CD4-positive, alpha-beta T cell treated with Interleukin-12 subunit alpha and Interleukin-12 subunit beta, for 1 hour (primary cell): ENCODE measurements around the gene DLGAP1.

Experiments used
- DNase-seq: peaks from one replicate; pipeline ENCODE4 v3.0.0-alpha.2; 2020

DLGAP1 gene

DNA sequence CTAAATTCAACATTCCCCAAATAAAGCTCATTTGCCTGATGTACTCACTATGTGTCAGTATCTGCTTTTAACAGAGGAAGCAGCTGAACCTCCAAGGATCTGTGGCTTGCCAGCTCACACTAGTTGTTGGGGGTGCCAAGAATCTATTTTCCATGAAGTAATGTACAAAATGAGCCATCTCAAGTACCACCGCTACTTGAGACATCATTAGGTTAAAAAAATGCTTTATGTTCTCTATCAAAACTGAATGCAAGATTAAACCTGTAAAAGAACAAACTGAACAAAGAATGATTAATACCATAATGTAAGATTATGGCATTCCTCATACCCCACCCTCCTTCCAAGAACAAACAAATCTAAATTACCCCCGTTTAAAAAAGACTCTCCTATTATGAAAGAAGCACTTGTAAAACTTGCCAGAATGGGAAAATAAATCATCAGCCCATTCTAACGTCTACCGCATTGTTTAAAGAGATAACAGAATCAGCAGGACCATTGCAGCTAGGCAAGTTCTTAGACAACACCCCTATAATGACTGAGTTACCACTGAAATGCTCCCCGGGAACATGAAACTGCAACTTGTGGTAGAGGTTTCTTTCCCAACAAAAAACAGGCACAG is 471.6 kb downstream of the DLGAP1 start:
- DNase-seq, result no peak

GRCh38 chr18:3982541-3982940 is 472.6 kb downstream of the DLGAP1 start:
- no peak for DNase-seq

DNA sequence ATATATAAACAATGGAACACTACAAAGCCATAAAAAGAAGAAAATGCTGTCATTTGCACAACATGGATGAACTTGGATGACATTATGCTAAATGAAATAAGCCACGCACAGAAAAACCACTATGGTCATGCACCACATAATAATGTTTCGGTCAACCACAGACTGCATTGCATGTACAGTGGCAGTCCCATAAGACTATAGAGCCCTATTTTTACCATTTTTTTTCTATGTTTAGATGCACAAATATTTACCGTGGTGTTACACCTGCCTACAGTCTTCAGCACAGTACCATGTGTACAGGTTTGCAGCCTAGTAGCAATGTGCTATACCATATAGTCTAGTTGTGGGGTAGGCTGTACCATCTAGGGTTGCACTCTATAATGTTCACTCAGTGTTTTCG is 476.1 kb downstream of the DLGAP1 start:
- no peak for DNase-seq

- DNase-seq, result no peak
Measured at GRCh38 chr18:3973191-3973850, 481.8 kb downstream of the DLGAP1 start.

DNA sequence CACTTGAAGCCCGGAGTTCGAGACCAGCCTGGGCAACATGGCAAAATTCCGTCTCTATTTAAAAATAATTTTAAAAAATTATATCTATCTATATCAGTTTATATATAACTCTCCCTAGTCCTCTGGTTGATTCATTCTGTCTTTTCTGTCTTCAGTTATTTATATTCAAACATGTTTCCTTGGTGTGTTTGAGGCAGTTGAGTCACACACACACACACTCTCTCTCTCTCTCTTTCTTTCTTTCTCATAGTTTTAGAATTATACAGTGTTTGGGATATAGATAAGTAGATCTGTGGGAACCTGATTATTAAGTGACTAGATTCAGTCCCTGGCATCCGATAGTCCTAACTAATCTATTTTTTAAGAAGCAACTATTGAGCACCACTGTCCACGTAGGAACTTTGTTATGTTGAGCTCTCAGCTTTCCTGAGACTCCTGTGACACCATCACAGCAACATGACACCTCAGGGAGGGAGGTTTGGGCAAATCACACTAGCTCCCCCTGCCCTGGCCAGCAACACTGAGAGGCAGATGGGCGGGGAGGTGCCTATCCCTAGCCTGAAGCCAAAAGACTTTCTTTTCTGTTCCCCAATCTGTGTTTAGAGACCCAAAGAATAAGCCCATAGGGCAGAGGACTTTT is 482.7 kb downstream of the DLGAP1 start:
- DNase-seq, result no peak

DNA sequence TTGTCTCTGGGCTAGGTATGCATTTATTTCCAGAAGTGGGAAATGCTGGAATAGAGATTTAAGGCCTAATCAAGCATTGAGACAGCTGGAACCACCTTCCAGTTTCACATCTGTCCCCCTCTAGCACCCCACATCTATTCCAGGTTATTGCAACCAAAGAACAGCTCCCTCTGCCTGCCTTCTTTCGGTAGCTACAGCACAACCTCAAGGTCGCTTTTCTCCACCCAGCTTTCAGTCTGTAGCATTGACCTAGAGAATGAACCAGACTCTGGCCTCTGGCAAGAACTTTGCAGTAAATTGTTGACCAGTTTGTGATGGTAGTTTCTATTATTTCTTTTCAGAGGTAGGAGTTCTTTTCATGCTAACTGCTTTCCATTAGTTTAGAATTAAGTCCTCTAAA is 484.2 kb downstream of the DLGAP1 start:
- no peak for DNase-seq

DNA sequence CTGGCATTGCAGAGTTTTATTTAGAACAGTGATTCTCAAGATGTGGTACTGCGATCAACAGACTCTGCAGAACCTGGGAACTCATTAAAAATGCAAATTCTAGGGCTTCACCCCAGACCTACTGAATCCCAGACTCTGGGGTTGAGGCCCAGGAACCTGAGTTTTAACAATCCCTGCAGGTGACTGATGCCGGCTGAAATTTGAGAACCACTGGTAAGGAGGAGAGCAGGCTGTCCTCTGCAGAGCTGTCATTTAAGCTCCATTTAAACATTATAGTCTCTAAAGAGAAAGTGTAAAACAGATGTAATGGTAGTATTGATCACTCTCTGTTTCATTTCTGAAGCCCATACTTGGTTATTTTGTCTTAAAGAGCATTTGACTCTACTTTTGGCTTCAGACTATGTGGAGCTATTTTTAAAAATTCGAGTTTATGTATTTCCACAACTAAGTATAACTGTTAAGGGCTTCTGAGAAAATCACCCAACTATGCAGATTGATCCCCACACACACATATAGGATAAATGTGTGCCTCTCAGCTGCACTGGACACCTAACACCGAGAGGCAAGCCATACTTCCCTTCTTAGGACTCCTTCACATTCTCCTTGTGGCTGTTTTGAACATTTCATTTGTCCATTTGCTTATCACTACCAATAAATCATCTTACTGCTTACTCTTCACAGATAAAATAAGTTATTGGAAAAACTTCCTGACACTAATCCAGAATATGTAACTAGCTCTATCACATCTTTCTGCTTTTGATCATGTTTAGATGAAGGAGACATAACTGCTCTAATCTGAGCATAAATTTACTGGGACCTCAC is 487.5 kb downstream of the DLGAP1 start:
- no peak for DNase-seq

DNA sequence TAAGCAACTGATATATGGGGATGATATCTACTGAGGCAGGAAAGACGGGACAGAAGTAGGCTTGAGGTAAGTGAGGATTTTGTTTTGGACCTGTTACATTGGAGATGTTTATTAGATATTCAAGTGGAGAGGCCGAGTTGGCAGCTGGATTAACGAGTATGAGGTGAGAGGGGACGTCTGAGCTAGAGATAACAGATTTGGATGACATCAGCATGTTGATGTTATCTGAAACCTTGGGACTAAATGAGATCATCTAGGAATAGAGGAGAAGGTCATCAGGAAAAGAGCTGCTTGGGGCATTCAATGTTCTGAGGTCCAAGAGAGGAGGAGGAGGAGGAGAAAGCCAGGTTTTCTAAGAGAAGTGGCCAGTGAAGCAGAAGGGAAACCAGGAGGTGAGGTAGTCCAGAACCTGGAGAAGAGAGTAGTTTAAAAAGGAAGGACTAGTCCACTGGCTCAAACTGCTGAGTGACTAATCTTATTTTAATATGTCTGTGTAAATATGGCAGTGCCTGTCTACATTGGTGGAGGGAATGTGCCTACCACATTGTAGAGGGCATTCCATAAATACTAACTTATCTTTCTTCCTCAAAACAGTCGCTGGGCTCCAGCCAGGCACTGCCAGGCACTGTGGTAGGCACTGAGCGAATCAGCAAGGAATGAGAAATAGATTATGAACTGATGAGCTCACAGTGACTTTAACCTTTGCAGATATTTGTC is 488.3 kb downstream of the DLGAP1 start:
- DNase-seq, result no peak

DNA sequence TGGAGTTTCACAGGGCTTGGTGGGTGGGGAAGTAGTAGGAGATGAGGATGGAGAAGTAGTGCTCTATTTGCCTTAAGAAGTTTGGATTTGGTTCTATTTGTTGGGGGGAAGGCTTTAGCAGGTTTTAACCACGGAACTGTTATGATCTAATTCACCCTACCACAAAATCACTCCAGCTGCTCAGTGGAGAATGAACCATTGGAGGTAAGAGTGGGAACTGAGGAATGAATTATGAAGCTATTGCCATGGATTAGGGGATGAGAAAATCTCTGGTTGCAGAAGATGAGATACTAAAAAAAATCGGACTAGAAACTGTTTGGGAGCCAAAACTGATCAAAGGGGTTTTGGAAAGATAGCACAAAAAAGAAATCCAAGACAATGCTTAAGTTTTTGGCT is 488.9 kb downstream of the DLGAP1 start:
- no peak for DNase-seq

DNA sequence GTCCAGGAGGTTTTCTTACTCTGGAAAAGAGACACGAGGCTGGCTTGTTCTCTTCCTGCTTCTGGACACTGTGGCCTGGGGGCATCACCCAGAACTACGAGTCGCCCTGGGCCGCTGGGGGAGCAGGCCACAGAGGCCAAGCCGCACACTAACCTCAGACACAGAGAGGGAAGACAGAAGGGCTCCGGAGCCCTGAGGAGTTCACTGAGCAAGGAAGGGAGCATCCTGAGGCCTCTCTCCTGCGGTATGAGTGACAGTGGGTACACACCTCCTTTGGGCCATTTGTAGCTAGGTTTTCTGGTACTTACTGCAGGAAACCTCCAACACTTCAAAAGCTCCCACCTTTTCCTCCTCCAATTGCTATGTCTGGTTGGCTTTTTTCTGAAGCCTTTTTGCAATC is 494.1 kb downstream of the DLGAP1 start:
- no peak for DNase-seq

DNA sequence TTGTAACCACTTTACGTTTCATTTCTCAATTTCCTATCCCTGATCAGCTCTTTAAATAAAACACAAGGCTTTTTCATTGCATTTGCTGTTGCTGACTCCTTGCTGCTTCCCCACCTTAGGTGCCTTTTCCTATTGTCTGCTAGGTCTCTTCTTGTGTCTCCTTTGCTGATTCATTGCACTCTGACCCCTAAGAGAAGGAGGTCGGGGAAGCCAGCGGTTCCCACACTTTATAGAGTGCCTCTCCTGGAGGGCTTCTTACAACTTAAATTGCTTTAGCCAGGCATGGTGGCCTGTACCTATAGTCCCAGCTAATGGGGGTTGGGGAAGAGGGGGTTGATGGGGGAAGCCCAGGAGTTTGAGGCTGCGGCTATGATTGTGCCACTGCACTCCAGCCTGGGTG is 495.0 kb downstream of the DLGAP1 start:
- DNase-seq, result no peak

DNA sequence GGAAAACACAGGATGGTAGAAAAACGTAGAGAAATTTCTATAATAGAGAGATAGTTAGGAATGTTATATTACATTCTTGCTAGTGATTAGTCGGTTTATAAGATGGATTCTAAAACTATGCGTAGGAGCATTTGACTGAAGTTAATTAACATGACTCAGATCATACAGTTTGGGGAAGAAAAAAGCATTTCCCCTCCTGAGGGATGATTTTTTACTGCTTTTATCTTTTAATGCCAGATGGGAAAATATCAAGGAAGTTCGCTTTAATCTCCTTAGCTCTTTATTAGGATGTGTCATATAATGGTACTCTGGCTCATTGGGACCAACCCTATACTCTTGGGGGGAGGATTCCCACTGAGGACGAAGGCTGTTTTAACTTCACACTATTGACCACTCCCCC is 503.1 kb downstream of the DLGAP1 start:
- DNase-seq, result no peak

DNA sequence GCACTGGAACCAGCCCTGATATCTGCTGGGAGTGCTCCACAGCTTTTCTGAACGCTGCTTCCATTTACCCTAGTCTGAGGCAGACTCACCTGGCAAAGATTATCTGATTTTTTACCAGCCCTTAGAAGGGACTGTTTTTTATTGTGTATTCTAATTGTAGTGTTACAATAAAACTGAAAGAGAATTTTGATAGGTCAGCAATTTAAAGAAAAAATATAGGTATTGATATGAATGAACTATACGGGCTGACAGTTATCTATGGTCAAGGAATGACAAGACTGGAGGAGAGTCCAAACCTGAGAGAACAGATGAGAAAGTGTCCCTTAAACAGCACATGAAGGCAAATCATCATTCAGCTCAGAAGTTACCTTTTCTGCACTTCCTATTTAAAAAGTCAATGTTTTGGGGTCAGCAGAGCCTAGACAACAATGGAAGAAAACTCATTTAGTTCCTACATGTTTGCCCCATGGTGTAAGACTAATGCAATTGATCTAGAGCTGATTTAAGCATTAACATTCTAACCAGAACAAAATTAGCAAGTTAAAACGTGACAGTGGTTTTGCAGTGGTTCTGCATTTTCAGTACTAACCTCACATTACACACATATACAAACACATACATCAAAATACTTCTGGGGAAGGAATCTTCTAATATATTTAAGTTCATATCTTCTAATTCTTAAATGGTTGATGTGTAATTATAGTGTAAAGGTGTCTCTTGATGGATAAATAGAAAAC is 504.3 kb downstream of the DLGAP1 start:
- no peak for DNase-seq

DNA sequence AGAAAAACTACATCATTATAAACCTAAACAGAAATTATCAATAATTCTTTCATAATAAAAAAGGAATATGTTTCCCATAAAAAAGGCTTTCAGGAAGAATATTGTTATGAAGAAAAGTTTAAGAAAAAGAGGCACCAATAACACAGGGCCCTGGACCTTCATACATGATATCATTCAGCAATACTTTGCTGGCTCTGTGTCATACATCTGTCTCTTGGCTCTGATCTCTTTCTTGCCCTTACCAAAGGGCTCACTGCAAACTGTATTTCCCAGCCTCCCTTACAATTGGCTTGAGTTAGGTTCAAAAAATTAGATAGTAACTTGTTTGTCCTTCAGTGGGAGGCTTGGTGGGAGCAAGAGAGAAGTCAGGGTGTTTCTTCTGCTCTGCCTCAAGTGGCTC is 506.1 kb downstream of the DLGAP1 start:
- DNase-seq, result no peak

GRCh38 chr18:3947383-3947782 is 507.7 kb downstream of the DLGAP1 start:
- DNase-seq, result no peak

GRCh38 chr18:3935305-3935704 is 519.8 kb downstream of the DLGAP1 start:
- DNase-seq, result no peak

DNA sequence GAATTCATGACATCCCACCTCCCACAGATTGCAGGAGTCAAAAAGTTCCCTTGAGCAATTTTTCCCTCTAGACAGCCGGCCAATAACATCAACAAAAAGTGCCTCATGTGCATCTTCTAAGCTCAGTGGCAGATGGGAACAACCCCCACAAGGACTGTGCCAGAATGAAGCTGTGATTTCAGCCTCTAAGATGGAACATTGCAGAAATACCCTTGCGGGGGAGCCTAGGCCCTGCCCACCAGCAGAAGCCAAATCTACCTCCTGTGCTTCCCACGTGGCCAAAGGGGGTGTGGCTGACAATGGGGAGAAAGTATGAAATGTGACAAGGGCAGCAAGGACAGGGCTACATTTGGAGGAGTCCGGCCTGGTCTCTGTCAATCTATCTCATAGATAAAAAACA is 522.8 kb downstream of the DLGAP1 start:
- no peak for DNase-seq

GRCh38 chr18:3931542-3932112 is 523.5 kb downstream of the DLGAP1 start:
- DNase-seq, result no peak

DNA sequence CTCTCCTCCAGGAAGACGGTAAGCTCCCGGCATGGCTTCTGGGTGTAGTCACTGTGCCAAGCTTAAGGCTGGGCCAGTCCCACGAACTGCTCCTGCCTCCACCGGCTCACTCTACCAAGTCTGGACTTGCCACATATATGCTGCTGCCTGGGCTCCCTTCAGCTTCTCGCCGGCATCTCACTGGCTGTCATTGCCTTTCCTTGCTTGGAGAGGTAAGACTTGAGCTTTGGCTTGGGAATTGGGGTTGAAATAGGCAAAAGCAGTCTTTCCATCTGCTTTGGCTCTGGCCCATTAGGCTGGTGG is 524.1 kb downstream of the DLGAP1 start:
- no peak for DNase-seq

DNA sequence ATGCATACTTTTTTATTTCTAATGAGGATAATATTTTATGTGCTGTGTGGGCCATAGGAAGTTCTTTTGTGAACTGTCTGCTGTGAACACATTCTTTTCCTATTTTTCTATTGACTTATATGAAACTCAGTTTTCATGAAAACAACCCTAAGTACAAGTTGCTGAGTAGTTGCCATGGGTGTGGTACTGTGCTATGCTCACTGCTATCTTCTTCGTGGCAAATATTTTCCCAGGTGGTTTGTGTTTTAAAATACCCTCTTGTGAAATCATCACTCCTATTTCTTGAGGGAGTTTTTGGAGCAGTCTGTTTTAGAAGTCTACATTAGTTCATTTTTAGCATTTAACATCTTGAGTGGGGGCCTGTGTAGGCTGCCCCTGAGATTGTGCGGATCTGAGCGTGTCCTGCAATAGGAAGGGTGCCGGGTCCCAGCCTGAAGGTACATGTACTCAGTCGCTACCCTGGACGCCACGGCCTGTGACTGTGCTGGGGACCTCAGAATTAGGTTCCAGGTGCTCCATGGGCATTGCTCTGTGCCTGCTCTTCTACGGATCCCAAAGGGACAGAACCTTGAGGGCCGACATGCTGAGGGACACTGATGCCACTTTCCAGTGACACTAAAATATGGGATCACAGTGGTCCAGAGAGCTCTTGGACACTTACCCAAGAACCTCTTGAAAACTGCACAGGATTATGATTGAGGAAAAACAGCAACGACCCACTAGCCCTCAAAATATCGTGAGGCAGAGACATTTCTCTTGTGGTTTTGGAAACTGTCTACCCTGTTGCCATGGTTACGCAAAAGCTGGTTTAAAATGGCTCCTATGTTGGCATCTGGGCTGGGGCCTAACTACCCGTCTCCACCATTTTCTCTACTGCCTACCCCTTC is 524.7 kb downstream of the DLGAP1 start:
- no peak for DNase-seq

DNA sequence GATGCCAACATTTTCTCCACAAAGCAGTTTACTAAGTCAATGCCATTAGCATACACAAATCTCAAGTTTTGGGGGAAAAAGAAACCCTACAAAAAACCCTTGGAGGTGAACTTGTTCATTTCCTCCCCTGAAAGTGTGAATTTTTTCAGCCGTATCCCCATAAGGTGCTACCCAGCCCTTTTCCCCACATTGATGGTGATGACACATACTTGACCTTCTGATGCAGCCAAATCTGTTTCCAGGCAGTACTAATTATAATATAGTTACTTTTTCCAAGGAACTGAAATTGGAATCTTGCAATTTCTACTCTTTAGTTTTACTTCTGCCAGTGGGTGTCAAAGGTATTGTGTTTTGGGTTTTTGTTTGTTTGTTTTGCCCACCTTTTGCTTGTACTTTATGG is 530.7 kb downstream of the DLGAP1 start:
- no peak for DNase-seq
